SK-N-SH treated with all-trans-retinoic acid at 6 μM for 48 hours (cell line): Measurements from ENCODE around the gene TMEM183A.

ENCODE experiments used
- ATAC-seq: fragments of 200-7000 bp; cut with Tn5 transposase; 3 replicates; pipeline ENCODE4 v1.9.1; 2020; ENCODE audit warnings: mild to moderate bottlenecking, moderate library complexity
- ARNTL ChIP-seq: fragments of 450-650 bp; formaldehyde crosslinking; IDR thresholded peaks from 2 replicates; pipeline ENCODE4 v1.5.0; 2020; ENCODE audit warnings: low read depth, mild to moderate bottlenecking, moderate library complexity, borderline replicate concordance
- BACH2 ChIP-seq: fragments of 250-450 bp; sonication (Bioruptor Pico); IDR thresholded peaks from 2 replicates; pipeline ENCODE4 v1.9.0; 2021; ENCODE audit warnings: mild to moderate bottlenecking, borderline replicate concordance
- CSDC2 ChIP-seq: fragments of 250-450 bp; sonication (Bioruptor Pico); IDR thresholded peaks from 2 replicates; pipeline ENCODE4 v1.5.0; 2020; ENCODE audit warnings: mild to moderate bottlenecking, moderate library complexity
- CSRNP3 ChIP-seq: fragments of 250-450 bp; sonication (Bioruptor Pico); IDR thresholded peaks from 2 replicates; pipeline ENCODE4 v1.5.1; 2021; ENCODE audit warnings: mild to moderate bottlenecking, moderate library complexity
- GLIS3 ChIP-seq: fragments of 250-450 bp; sonication (Bioruptor Pico); IDR thresholded peaks from 2 replicates; pipeline ENCODE4 v1.5.0; 2020; ENCODE audit warnings: mild to moderate bottlenecking, moderate library complexity
- ISL1 ChIP-seq: fragments of 250-450 bp; sonication (Bioruptor Pico); IDR thresholded peaks from 2 replicates; pipeline ENCODE4 v2.1.2; 2022; ENCODE audit warnings: mild to moderate bottlenecking, moderate library complexity
- OSR1 ChIP-seq: fragments of 250-450 bp; sonication (Bioruptor Pico); IDR thresholded peaks from 2 replicates; pipeline ENCODE4 v1.8.0; 2022; ENCODE audit warnings: moderate library complexity, mild to moderate bottlenecking, inconsistent platforms
- POU6F1 ChIP-seq: fragments of 250-450 bp; sonication (Bioruptor Pico); IDR thresholded peaks from 2 replicates; pipeline ENCODE4 v1.8.0; 2021; ENCODE audit warnings: low read depth, mild to moderate bottlenecking, moderate library complexity, borderline replicate concordance
- PPARA ChIP-seq: fragments of 250-450 bp; sonication (Bioruptor Pico); IDR thresholded peaks from 2 replicates; pipeline ENCODE4 v1.5.0; 2020; ENCODE audit warnings: mild to moderate bottlenecking, borderline replicate concordance
- SNAI2 ChIP-seq: fragments of 250-450 bp; sonication (Bioruptor Pico); IDR thresholded peaks from 2 replicates; pipeline ENCODE4 v1.5.0; 2020; ENCODE audit warnings: mild to moderate bottlenecking, moderate library complexity
- TCF4 ChIP-seq: fragments of 250-450 bp; sonication (Bioruptor Pico); IDR thresholded peaks from 2 replicates; pipeline ENCODE4 v1.8.0; 2021; ENCODE audit warnings: mild to moderate bottlenecking, moderate library complexity, borderline replicate concordance
- TOX ChIP-seq: fragments of 250-450 bp; sonication (Bioruptor Pico); IDR thresholded peaks from 2 replicates; pipeline ENCODE4 v1.8.0; 2021; ENCODE audit warnings: mild to moderate bottlenecking, moderate library complexity, borderline replicate concordance
- ZC3H10 ChIP-seq: fragments of 250-450 bp; sonication (Bioruptor Pico); IDR thresholded peaks from 2 replicates; pipeline ENCODE4 v1.5.1; 2021; ENCODE audit warnings: mild to moderate bottlenecking, moderate library complexity
- ZFP3 ChIP-seq: fragments of 250-450 bp; sonication (Bioruptor Pico); IDR thresholded peaks from 2 replicates; pipeline ENCODE4 v1.5.0; 2020; ENCODE audit warnings: mild to moderate bottlenecking, moderate library complexity
- ZFP30 ChIP-seq: fragments of 450-650 bp; formaldehyde crosslinking; IDR thresholded peaks from 2 replicates; pipeline ENCODE4 v1.5.0; 2022; ENCODE audit warnings: mild to moderate bottlenecking, moderate library complexity
- ZNF565 ChIP-seq: fragments of 450-650 bp; formaldehyde crosslinking; conservative IDR thresholded peaks from 2 replicates; pipeline ENCODE4 v1.5.0; 2020; ENCODE audit warnings: low read depth, mild to moderate bottlenecking, moderate library complexity
- ZNF70 ChIP-seq: fragments of 450-650 bp; formaldehyde crosslinking; IDR thresholded peaks from 2 replicates; pipeline ENCODE4 v1.5.0; 2020; ENCODE audit warnings: mild to moderate bottlenecking, moderate library complexity
- ZNF8 ChIP-seq: fragments of 450-650 bp; formaldehyde crosslinking; IDR thresholded peaks from 2 replicates; pipeline ENCODE4 v1.5.0; 2020; ENCODE audit warnings: mild to moderate bottlenecking, moderate library complexity
- TF ChIP-seq, protein P1 (sequence below): fragments of 250-450 bp; sonication (Bioruptor Pico); IDR thresholded peaks from 2 replicates; pipeline ENCODE4 v1.5.0; 2020; ENCODE audit warnings: mild to moderate bottlenecking, moderate library complexity
- TF ChIP-seq, protein P2 (sequence below): fragments of 250-450 bp; sonication (Bioruptor Pico); IDR thresholded peaks from 2 replicates; pipeline ENCODE4 v1.5.1; 2020; ENCODE audit warnings: low read depth, mild to moderate bottlenecking, moderate library complexity
- TF ChIP-seq, protein P3 (sequence below): fragments of 250-450 bp; sonication (Bioruptor Pico); IDR thresholded peaks from 2 replicates; pipeline ENCODE4 v1.8.0; 2020; ENCODE audit warnings: mild to moderate bottlenecking, moderate library complexity, borderline replicate concordance

TMEM183A gene

DNA sequence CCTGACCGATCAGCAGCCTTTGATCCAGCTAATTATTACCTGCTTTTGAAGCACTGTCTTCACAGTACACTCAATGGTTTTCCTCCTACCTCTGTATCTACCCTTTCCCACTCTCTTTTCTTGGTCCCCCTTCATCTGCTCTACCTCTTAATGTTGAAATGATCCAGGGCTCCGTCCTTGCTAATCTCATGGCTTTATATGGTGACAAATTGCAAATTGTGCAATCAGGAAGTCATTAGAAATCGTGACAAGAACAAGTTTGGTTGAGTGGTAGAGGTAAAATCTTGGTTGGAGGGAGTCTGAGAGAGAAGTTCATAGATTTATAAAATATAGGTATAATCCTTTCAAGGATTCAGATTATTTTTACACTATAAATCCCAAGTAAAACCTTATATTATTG lies 30.5 kb upstream of the TMEM183A start (continued):
- TF ChIP-seq, protein P1, sequence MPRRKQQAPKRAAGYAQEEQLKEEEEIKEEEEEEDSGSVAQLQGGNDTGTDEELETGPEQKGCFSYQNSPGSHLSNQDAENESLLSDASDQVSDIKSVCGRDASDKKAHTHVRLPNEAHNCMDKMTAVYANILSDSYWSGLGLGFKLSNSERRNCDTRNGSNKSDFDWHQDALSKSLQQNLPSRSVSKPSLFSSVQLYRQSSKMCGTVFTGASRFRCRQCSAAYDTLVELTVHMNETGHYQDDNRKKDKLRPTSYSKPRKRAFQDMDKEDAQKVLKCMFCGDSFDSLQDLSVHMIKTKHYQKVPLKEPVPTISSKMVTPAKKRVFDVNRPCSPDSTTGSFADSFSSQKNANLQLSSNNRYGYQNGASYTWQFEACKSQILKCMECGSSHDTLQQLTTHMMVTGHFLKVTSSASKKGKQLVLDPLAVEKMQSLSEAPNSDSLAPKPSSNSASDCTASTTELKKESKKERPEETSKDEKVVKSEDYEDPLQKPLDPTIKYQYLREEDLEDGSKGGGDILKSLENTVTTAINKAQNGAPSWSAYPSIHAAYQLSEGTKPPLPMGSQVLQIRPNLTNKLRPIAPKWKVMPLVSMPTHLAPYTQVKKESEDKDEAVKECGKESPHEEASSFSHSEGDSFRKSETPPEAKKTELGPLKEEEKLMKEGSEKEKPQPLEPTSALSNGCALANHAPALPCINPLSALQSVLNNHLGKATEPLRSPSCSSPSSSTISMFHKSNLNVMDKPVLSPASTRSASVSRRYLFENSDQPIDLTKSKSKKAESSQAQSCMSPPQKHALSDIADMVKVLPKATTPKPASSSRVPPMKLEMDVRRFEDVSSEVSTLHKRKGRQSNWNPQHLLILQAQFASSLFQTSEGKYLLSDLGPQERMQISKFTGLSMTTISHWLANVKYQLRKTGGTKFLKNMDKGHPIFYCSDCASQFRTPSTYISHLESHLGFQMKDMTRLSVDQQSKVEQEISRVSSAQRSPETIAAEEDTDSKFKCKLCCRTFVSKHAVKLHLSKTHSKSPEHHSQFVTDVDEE (CRISPR knock-in tag): no peak
- TF ChIP-seq CSRNP3 (CRISPR knock-in tag) (no peak), PPARA (no peak), TCF4 (CRISPR knock-in tag) (no peak), ZNF8 (CRISPR knock-in tag) (no peak), ZFP3 (CRISPR knock-in tag) (no peak), CSDC2 (CRISPR knock-in tag) (no peak), TOX (CRISPR knock-in tag) (no peak), ZNF565 (CRISPR knock-in tag) (no peak), SNAI2 (no peak), ZFP30 (CRISPR knock-in tag) (no peak)

DNA sequence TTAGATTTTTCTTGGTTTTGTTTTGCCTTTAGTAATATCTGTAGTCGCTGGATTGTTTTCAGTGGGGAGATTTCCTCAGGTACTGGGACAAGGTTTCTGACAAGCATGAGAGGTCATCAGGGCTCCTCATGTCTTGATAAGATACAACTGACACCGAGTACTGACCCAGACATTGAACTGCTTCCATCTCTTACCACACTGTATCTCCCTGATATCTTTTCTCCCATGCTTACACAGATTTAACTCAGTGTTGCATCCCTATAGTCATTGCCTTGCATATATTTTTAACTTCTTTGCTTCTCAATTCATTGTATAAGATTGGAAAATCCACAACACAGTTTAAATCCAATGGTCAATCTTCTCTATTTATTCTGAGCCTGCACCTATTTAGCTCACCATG lies 27.7 kb upstream of the TMEM183A start:
- TF ChIP-seq POU6F1 (no peak), CSRNP3 (CRISPR knock-in tag) (no peak), CSDC2 (CRISPR knock-in tag) (no peak), PPARA (no peak), TOX (CRISPR knock-in tag) (no peak), SNAI2 (no peak), BACH2 (no peak), OSR1 (no peak), ISL1 (CRISPR knock-in tag) (no peak), ZFP3 (CRISPR knock-in tag) (no peak), ZNF565 (CRISPR knock-in tag) (no peak), ZNF70 (no peak), ARNTL (CRISPR knock-in tag) (no peak), GLIS3 (no peak), ZC3H10 (no peak), TCF4 (CRISPR knock-in tag) (no peak)
- TF ChIP-seq, protein P2, sequence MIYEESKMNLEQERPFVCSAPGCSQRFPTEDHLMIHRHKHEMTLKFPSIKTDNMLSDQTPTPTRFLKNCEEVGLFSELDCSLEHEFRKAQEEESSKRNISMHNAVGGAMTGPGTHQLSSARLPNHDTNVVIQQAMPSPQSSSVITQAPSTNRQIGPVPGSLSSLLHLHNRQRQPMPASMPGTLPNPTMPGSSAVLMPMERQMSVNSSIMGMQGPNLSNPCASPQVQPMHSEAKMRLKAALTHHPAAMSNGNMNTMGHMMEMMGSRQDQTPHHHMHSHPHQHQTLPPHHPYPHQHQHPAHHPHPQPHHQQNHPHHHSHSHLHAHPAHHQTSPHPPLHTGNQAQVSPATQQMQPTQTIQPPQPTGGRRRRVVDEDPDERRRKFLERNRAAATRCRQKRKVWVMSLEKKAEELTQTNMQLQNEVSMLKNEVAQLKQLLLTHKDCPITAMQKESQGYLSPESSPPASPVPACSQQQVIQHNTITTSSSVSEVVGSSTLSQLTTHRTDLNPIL (CRISPR knock-in tag): no peak
- TF ChIP-seq, protein P3, sequence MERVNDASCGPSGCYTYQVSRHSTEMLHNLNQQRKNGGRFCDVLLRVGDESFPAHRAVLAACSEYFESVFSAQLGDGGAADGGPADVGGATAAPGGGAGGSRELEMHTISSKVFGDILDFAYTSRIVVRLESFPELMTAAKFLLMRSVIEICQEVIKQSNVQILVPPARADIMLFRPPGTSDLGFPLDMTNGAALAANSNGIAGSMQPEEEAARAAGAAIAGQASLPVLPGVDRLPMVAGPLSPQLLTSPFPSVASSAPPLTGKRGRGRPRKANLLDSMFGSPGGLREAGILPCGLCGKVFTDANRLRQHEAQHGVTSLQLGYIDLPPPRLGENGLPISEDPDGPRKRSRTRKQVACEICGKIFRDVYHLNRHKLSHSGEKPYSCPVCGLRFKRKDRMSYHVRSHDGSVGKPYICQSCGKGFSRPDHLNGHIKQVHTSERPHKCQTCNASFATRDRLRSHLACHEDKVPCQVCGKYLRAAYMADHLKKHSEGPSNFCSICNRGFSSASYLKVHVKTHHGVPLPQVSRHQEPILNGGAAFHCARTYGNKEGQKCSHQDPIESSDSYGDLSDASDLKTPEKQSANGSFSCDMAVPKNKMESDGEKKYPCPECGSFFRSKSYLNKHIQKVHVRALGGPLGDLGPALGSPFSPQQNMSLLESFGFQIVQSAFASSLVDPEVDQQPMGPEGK (CRISPR knock-in tag): no peak
- TF ChIP-seq, protein P1 (CRISPR knock-in tag): no peak
- no peak for ATAC-seq
